Upper lobe of left lung (tissue), 4 donors: ENCODE measurements around the gene CTCFL.

Experiments
- CTCF ChIP-seq, 6 experiments: fragments of 450-650 bp in 4 of 6; fragments of 200-600 bp in 2 of 6; sonication (generic) in 2 of 6; IDR thresholded peaks; one replicate each; pipeline ENCODE4 v1.5.1; 2016 to 2019; ENCODE audit warnings: antibody characterized with exemption in 6 of 6
- POLR2A ChIP-seq, 4 donors: fragments of 450-650 bp; IDR thresholded peaks; one replicate each; pipeline ENCODE4 v1.5.1; 2016 to 2017; ENCODE audit warnings: antibody characterized with exemption in 4 of 4, mild to moderate bottlenecking in 2 of 4

- TF ChIP-seq CTCF (IDR thresholded peaks at IDR 0.05) (no peak), POLR2A (IDR thresholded peaks at IDR 0.05) (no peak)
Observed at GRCh38 chr20:57552471-57552870, 27.5 kb upstream of the CTCFL start.
